Nephron progenitor cell (in vitro differentiated cells): Measurements from ENCODE around the gene ARID2.

ENCODE experiments used
- DNase-seq: peaks from one replicate; pipeline ENCODE4 v3.0.0; 2021
- H3K27ac Mint-ChIP-seq: 2 replicates; pipeline ENCODE4 v1.8.0; 2021; ENCODE audit warnings: mild to moderate bottlenecking, moderate library complexity, mixed read lengths
- H3K27me3 Mint-ChIP-seq: 2 replicates; pipeline ENCODE4 v1.8.0; 2021; ENCODE audit warnings: mild to moderate bottlenecking, low read depth, mixed read lengths; ENCODE audit not compliant: poor library complexity
- H3K36me3 Mint-ChIP-seq: 2 replicates; pipeline ENCODE4 v1.8.0; 2021; ENCODE audit warnings: low read depth, mixed read lengths
- H3K4me1 Mint-ChIP-seq: 2 replicates; pipeline ENCODE4 v1.8.0; 2021; ENCODE audit warnings: mixed read lengths
- H3K4me3 Mint-ChIP-seq: 2 replicates; pipeline ENCODE4 v1.8.0; 2021; ENCODE audit warnings: mild to moderate bottlenecking, moderate library complexity, mixed read lengths
- H3K9me3 Mint-ChIP-seq: 2 replicates; pipeline ENCODE4 v1.8.0; 2021; ENCODE audit warnings: mild to moderate bottlenecking, moderate library complexity, mixed read lengths
- CTCF ChIP-seq: fragments of 200-600 bp; sonication (generic); IDR thresholded peaks from 2 replicates; pipeline ENCODE4 v1.5.0; 2021; ENCODE audit warnings: antibody characterized with exemption

The ARID2 gene

DNA sequence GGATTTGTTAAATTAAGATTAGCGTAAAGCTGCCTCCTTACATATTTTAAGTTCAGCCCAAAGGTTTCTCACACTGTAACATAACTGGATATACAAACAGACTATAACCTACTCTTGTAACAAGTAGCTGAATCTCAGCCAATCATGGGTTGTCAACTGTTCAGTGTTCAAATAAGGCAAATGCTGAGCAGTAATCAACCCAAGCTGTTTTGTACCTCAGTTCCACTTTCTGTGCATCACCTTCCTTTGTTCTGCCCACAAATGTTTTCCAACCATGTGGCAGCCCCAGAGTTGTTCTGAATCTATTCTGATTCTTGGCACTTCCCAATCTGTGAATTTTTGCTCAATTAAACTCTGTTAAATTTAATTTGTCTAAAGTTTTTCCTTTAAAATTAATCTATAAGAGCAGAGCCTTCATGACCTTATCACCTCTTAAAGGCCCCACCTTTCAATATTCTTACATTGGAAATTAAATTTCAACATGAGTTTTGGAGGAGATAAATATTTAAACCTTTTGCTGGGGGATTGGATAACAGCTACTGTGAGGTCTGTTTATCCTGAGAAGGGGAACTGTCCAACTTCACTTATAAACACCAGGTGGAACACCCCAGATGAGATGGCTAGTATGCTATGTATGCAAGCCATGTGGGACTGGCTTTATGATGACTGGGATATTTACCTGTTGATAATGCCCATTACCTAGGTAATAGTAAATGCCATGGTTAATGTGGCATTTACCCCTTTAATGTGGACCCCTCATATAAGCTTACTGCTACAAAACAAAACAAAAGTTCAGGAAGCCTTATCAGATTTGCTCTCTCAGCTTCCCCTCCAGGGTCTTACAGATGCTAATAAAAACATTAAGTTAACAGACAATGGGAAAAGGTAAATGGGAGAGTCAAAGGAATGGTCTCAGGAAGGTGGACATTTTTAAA, 42.2 kb upstream of the ARID2 start:
- DNase-seq = no peak
- H3K9me3 Mint-ChIP-seq = no peaks in the 10 kb centered on the region

GRCh38 chr12:45688183-45688582, 41.3 kb upstream of the ARID2 start:
- no peaks in the 10 kb centered on the region for H3K9me3 Mint-ChIP-seq
- no peaks in the 10 kb centered on the region for H3K36me3 Mint-ChIP-seq
- H3K27me3 Mint-ChIP-seq = peaks cover 6% of the 10 kb centered on the region
- H3K4me3 Mint-ChIP-seq = no peak overlapping the region
- H3K4me1 Mint-ChIP-seq = no peaks in the 10 kb centered on the region
- H3K27ac Mint-ChIP-seq = no peak overlapping the region
- no peak for DNase-seq
- TF ChIP-seq CTCF = no peak

More for the DNA sequence above, 42.2 kb upstream of the ARID2 start:
- H3K4me3 Mint-ChIP-seq = no peak overlapping the region
- no peak overlapping the region for H3K27ac Mint-ChIP-seq
- TF ChIP-seq CTCF = no peak
- no peaks in the 10 kb centered on the region for H3K4me1 Mint-ChIP-seq
- H3K36me3 Mint-ChIP-seq = no peaks in the 10 kb centered on the region
- H3K27me3 Mint-ChIP-seq = peaks cover 6% of the 10 kb centered on the region

DNA sequence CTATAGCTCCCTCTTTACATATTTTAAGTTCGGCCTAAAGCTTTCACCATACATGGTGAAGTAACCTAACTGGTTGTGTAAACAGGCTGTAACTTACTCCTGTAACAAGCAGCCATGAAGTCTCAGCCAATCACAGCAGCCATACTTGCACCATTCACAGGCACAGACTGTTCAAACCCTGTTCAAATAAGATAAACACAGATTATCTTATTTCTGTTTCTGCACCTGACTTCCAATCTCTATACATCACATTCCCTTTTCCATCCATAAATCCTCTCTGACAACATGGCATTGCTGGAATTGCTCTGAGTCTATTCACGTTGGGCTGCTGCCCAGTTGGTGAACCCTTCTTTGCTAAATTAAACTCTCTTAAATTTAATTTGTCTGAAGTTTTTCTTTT, 34.5 kb upstream of the ARID2 start:
- peaks cover 11% of the 10 kb centered on the region for H3K4me1 Mint-ChIP-seq
- no peak overlapping the region for H3K4me3 Mint-ChIP-seq
- no peaks in the 10 kb centered on the region for H3K27me3 Mint-ChIP-seq
- DNase-seq = no peak
- no peak for TF ChIP-seq CTCF
- peaks cover 24% of the 10 kb centered on the region for H3K36me3 Mint-ChIP-seq
- H3K27ac Mint-ChIP-seq = no peak overlapping the region
- peaks cover 12% of the 10 kb centered on the region for H3K9me3 Mint-ChIP-seq

DNA sequence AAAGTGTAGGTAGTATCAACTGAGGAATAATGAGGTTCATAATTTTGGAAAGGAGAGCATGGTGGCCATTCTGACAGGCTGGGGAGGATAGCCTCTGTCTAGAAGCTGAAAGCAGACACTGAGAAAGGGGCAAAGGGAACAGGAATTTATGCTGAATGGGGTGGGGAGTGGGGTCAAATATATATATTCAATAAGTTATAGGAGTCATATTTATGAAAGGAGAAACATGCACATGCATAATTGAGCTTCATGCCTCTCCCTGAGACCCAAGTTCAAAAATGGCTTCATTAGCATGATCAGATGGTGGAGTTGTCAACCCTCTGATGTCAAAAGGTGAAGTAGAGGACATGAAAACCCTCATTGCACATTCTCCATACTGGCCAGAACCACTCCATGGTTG, 33.9 kb upstream of the ARID2 start:
- no peaks in the 10 kb centered on the region for H3K27me3 Mint-ChIP-seq
- TF ChIP-seq CTCF = no peak
- peaks cover 12% of the 10 kb centered on the region for H3K9me3 Mint-ChIP-seq
- no peak overlapping the region for H3K27ac Mint-ChIP-seq
- peaks cover 11% of the 10 kb centered on the region for H3K4me1 Mint-ChIP-seq
- no peak for DNase-seq
- no peak overlapping the region for H3K4me3 Mint-ChIP-seq
- H3K36me3 Mint-ChIP-seq = peaks cover 24% of the 10 kb centered on the region

GRCh38 chr12:45696049-45696448, 33.5 kb upstream of the ARID2 start:
- H3K4me1 Mint-ChIP-seq = peaks cover 11% of the 10 kb centered on the region
- no peaks in the 10 kb centered on the region for H3K27me3 Mint-ChIP-seq
- no peak for TF ChIP-seq CTCF
- DNase-seq = no peak
- H3K27ac Mint-ChIP-seq = no peak overlapping the region
- peaks cover 27% of the 10 kb centered on the region for H3K36me3 Mint-ChIP-seq
- H3K4me3 Mint-ChIP-seq = no peak overlapping the region
- peaks cover 15% of the 10 kb centered on the region for H3K9me3 Mint-ChIP-seq

DNA sequence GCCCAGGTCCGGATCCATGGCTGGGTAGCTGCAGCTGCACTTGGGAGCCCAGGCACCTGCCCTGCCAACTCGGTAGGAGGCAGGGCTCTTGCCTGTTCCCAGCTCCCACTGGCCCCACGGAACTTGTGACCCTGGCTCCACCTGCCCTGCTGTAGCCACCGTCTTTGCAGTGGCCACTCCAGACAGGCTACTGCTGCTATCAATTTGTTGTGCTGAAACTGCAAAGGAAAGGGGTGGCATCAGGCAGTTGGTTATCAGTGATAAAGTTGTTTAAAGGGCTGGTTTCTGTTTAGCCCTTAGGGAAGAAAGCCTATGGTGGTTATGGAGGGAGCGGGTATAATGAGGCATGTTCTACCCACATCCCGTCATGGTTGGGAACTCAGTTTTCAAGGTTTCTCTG, 32.1 kb upstream of the ARID2 start:
- peaks cover 39% of the 10 kb centered on the region for H3K36me3 Mint-ChIP-seq
- H3K4me1 Mint-ChIP-seq = peaks cover 11% of the 10 kb centered on the region
- peaks cover 26% of the 10 kb centered on the region for H3K9me3 Mint-ChIP-seq
- H3K27ac Mint-ChIP-seq = no peak overlapping the region
- no peak overlapping the region for H3K4me3 Mint-ChIP-seq
- no peak for TF ChIP-seq CTCF
- H3K27me3 Mint-ChIP-seq = no peaks in the 10 kb centered on the region
- no peak for DNase-seq
